ENCODE measurements around the gene FAM83D. TPM values are rescaled to one million over a fixed set of nuclear protein-coding genes. Genes with fewer than 3 reads are reported as not detected.
"Not testable (repeated sequence)": the region's sequence is repeated elsewhere in the genome, so short reads cannot be mapped to it uniquely, and the experiment has no call there.

FAM83D gene
- total RNA-seq, 1 donor, result 2.1 TPM

DNA sequence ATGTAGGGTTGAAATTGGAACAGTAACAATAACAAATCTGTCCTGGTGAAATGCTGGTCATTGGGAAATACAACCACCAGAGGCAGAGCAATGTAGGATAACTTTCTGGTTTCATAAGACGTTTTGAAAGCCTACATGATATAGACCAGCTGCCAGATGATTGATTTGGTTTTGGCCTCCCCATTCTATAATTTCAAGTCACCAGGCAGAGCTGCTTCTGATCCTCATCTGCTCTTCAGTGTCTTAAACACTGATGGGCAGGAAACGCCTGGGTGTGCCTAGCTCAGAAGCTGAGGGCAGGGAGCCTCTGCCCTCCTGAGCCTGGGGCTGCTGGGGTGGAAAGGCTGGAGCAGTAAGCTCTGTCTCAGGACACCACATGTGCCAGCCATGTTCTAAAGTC is 60.4 kb downstream of the FAM83D start:
- Histone ChIP-seq H3K27me3 (ENCODE audit: insufficient read depth, low read length) (no peaks in the 10 kb centered on the region), H3K4me1 (ENCODE audit: insufficient read depth, low read length) (peaks cover 5% of the 10 kb centered on the region), H3K4me3 (ENCODE audit: low read length) (no peak overlapping the region), H3K9me3 (ENCODE audit: low read depth, low read length) (no peaks in the 10 kb centered on the region)

DNA sequence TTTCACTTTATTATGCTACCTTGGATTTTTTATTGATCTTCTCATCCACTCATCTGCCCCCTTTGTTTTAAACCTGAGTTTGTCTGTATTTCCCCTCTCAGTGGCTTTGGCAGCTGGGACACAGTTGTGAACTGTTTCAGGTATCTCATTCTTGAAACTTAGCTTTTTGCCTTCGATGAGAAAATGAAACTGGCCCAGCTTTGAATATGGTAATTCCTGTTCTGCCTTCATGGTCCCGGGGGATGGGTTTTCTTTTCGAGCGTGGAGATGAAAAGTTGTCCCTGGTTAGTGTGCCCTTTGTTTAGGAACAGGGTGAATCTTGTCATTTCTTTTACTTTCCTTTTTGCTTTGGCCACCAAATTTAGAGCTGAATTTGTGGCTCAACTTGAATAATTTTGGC is 61.6 kb downstream of the FAM83D start:
- Histone ChIP-seq H3K4me3 (ENCODE audit: low read length) (no peak overlapping the region), H3K4me1 (ENCODE audit: insufficient read depth, low read length) (peaks cover 5% of the 10 kb centered on the region), H3K27me3 (ENCODE audit: insufficient read depth, low read length) (no peaks in the 10 kb centered on the region)

DNA sequence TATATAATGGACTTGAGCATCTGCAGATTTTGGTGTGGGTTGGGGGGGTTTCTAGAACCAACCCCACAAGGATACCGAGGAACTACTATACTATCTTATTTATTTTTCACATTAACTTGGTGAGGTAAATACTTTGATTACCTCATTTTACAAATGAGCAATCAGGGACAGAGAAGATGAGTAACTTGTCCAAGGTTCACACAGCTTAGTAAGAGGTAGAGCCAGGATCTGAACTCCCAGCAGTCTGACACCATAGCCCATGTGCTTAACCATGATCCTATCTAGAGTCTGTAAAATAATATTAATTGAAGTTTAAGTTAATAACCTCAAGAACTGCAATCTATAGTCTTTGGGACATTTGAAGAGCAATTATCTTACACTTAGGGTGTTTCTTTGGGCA is 64.5 kb downstream of the FAM83D start:
- Histone ChIP-seq H3K27me3 (ENCODE audit: insufficient read depth, low read length) (no peaks in the 10 kb centered on the region), H3K4me1 (ENCODE audit: insufficient read depth, low read length) (no peaks in the 10 kb centered on the region), H3K9me3 (ENCODE audit: low read depth, low read length) (no peaks in the 10 kb centered on the region), H3K4me3 (ENCODE audit: low read length) (no peak overlapping the region)

More for the DNA sequence above, 61.6 kb downstream of the FAM83D start:
- no peaks in the 10 kb centered on the region for H3K9me3 ChIP-seq (ENCODE audit: low read depth, low read length)

DNA sequence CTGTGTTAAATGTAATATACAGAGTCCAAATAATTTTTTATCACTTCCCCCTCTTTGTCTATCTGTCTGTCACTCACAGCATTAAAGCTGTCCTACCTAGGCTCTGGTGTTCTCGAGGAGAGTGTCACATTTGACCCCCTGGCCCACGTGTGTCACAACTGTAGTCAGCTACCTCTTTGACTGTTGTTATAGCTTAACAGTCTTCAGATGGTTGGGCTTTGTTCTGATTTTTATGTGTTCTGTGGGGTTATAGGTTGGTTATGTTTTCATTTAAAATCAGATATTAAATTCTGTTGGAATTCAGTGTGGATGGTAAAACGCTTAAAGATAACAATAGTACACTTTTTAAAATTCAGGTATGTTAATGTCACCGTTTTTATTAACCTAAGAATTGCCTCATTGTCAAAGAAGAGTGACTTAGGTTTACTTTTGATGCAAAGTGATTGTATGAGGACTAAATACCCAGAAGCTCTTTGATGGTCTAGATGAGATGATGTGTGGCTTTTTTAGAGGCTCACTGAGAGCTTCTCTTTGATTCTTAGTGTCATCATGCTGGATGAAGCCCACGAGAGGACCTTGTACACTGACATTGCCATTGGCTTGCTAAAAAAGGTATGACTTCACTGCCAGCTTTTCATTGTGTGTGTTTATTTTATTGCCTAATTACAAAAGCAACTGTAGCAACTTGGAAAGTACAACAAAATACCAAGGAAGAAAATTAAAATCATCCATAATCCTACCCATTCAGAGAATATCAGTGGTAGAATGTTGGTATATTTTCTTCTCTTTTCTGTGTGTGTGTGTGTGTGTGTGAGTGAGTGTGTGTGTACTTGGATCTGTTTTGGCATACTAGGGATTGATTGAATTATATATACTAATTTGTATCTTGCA is 65.8 kb downstream of the FAM83D start:
- Histone ChIP-seq H3K4me3 (ENCODE audit: low read length) (no peak overlapping the region), H3K9me3 (ENCODE audit: low read depth, low read length) (no peaks in the 10 kb centered on the region), H3K4me1 (ENCODE audit: insufficient read depth, low read length) (no peaks in the 10 kb centered on the region), H3K27me3 (ENCODE audit: insufficient read depth, low read length) (no peaks in the 10 kb centered on the region)

DNA sequence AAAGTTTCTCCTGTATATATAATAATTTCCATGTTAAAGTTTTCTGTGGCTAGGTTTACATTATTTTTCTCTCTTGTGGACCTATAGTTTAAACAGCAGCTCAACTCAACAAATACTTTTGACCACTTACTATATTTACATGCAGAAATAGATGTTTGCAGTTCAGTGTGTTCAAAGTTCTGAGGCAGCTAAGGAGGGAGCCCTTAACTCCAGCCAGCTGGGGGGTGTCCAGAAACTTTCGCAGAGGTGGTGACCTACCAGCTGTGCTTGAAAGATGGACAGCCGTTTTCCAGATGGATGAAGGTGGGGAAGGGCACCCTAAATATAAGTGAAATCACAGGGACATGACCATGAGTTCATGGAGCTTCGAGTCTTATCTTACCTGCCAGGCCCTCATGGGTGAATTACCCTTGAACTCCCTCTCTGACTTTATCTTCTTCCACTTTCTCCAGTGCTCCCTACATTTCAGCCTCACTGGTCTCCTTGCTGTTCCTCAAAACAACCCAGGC is 69.4 kb downstream of the FAM83D start:
- Histone ChIP-seq H3K4me3 (ENCODE audit: low read length) (no peak overlapping the region), H3K27me3 (ENCODE audit: insufficient read depth, low read length) (no peaks in the 10 kb centered on the region), H3K9me3 (ENCODE audit: low read depth, low read length) (no peaks in the 10 kb centered on the region), H3K4me1 (ENCODE audit: insufficient read depth, low read length) (no peaks in the 10 kb centered on the region)

DNA sequence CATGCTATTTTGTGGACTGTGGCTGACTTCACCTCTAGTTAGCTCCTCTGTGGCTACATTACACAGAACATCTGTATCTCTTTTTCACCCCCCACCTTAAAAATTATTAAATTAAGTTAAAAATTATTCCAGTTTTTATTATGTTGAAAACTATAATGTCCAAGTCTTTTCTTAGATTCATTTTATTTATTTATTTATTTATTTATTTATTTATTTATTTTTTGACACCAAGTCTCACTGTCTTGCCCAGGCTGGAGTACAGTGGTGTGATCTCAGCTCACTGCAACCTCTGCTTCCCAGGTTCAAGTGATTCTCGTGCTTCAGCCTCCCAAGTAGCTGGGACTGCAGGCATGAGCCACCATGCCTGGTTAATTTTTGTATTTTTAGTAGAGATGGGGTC is 70.6 kb downstream of the FAM83D start:
- not testable (repeated sequence) for H3K4me3 ChIP-seq (ENCODE audit: low read length); H3K9me3 ChIP-seq (ENCODE audit: low read depth, low read length); H3K4me1 ChIP-seq (ENCODE audit: insufficient read depth, low read length); H3K27me3 ChIP-seq (ENCODE audit: insufficient read depth, low read length)

DNA sequence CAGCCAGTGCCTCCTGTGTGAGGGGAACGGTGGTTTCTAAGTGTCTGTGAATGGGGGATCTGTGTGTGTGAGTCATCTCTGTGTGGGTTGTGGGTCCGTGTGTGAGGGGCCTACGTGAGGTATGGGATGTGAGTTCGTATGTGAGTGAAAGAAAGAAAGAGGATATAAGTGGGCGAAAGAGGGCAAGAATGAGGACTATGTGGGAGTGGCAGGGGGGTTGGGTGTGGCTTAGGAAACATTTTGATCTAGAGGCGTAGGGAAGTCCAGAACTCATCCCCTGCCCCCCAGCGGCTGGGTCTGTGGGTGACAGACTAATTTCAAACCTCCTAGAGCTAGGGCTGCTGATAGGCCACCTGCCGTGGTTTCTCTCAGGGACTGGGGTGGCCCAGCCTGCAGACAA is 71.4 kb downstream of the FAM83D start:
- Histone ChIP-seq H3K27me3 (ENCODE audit: insufficient read depth, low read length) (no peaks in the 10 kb centered on the region), H3K4me3 (ENCODE audit: low read length) (no peak overlapping the region), H3K4me1 (ENCODE audit: insufficient read depth, low read length) (no peaks in the 10 kb centered on the region), H3K9me3 (ENCODE audit: low read depth, low read length) (no peaks in the 10 kb centered on the region)

DNA sequence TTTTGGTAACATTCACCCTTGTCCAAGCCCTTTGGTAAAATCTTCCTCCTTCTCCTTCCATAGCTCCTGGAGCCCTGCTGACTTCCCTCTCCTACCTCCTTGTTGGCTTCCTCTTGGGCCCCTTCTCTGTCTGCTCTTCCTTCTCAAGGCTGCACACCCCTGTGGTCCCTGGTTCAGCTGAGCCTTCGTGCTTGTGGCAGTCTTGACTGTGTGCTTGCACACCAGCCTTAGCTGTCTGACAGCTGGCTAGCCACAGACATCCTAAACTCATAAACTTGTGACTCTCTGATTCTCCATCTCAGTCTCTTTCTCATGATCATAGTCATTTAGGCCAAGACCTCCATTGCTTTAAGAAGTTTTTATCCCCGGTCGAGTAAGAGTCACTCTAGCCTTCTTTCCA is 73.0 kb downstream of the FAM83D start:
- no peaks in the 10 kb centered on the region for H3K4me1 ChIP-seq (ENCODE audit: insufficient read depth, low read length)
- H3K4me3 ChIP-seq (ENCODE audit: low read length), result no peak overlapping the region
- H3K9me3 ChIP-seq (ENCODE audit: low read depth, low read length), result no peaks in the 10 kb centered on the region
- H3K27me3 ChIP-seq (ENCODE audit: insufficient read depth, low read length), result no peaks in the 10 kb centered on the region

DNA sequence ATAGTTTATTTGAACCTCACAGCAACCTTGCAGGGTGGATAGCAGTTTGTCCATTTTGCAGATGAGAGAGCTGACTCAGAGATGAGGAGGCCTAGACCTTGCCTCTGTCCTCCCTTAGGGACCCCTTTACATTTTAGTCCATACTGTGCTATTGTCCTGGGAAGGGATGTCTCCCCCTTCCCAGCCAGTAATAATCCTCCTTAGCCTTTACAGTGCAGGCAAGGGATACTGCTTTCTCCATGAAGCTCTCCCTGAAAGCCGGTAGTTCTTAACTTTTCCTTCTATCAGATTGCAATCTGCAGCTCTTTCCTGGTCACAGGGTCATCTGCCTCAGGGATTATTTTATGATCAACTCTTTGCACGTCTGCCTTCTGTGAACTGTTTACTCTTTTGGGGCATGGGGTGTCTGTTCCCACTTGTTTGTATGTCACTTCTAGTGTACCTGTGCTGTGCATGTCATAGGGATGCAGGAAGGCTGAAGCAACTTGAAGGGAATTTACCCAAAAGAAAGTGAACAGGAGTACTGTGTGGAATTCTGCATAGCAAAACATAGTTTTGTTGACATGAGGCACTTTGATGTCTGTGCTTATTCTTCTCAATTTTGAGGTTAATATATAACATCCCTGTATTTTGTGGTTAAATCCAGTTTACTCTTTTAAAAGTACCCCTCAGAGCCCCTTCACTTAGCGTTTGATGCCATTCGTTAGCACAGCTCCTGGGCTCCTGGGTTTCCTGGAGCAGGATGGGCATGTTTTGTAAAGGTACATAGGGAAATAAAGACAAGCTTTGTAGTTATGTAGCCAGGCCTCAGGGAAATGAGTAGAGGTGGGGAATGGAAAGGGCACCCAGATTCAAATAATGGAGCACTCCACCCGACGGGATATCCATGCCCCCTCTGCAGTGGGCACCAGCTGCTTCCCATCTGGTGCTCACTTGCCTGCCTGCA is 74.0 kb downstream of the FAM83D start:
- no peak overlapping the region for H3K4me3 ChIP-seq (ENCODE audit: low read length)

More for the DNA sequence above, 74.0 kb downstream of the FAM83D start:
- no peaks in the 10 kb centered on the region for H3K27me3 ChIP-seq (ENCODE audit: insufficient read depth, low read length)
- H3K9me3 ChIP-seq (ENCODE audit: low read depth, low read length), result no peaks in the 10 kb centered on the region
- no peaks in the 10 kb centered on the region for H3K4me1 ChIP-seq (ENCODE audit: insufficient read depth, low read length)

Other genes with a start within 250 kb of the FAM83D start
- 0.21 TPM for gene SLC32A1, start 201.9 kb upstream of the FAM83D start, total RNA-seq
- 9.8 TPM for gene ACTR5, start 178.0 kb upstream of the FAM83D start, total RNA-seq
- gene PPP1R16B, start 120.7 kb upstream of the FAM83D start, total RNA-seq, result 72.4 TPM
- 10.5 TPM for gene DHX35, start 35.9 kb downstream of the FAM83D start, total RNA-seq